ENCODE measurements around the gene ELOB. TPM values are rescaled to one million over a fixed set of nuclear protein-coding genes. Genes with fewer than 3 reads are reported as not detected.
A peak's percentile ranks its signal among the peaks of the same experiment; 100 is the strongest.
"Not testable (repeated sequence)": the region's sequence is repeated elsewhere in the genome, so short reads cannot be mapped to it uniquely, and the experiment has no call there.

ELOB gene
- total RNA-seq, 1 experiment from 2014 or later, result 319 TPM

GRCh38 chr16:2724088-2724676, 52.9 kb downstream of the ELOB start:
- H3K23me2 ChIP-seq (ENCODE audit: insufficient read length, low read depth, low read length, poor library complexity, severe bottlenecking), result no peaks in the 10 kb centered on the region
- H3T11ph ChIP-seq (ENCODE audit: low read length), result no peak overlapping the region
- no peaks in the 10 kb centered on the region for H3K9me3 ChIP-seq (ENCODE audit: control insufficient read depth, low read depth, low read length)
- H3K4me2 ChIP-seq (ENCODE audit: insufficient read depth, insufficient read length, low read length), result no peak overlapping the region
- no peak overlapping the region for H4K91ac ChIP-seq (ENCODE audit: insufficient read length, low read depth, low read length)
- no peaks in the 10 kb centered on the region for H3K79me1 ChIP-seq (ENCODE audit: insufficient read depth, low read depth, low read length, poor library complexity, severe bottlenecking)
- no peaks in the 10 kb centered on the region for H3K27me3 ChIP-seq (ENCODE audit: insufficient read depth, low read length)
- no peak overlapping the region for H2BK120ac ChIP-seq (ENCODE audit: low read depth, low read length, poor library complexity, severe bottlenecking)
- Mint-ChIP-seq H3K9me3 (no peaks in the 10 kb centered on the region), H3K4me1 (peaks cover 0 to 5% of the 10 kb centered on the region in 2 experiments; a peak in 1 of 4 replicates), H3K27me3 (ENCODE audit: low read depth) (peaks cover 2% of the 10 kb centered on the region; the same call in 1 of the 2 replicates), H3K36me3 (ENCODE audit: insufficient read depth in 1 of 3, low read depth in 3 of 3) (no peaks in the 10 kb centered on the region), H3K4me3 (no peak overlapping the region), H3K27ac (no peak overlapping the region; a peak in 1 of 7 replicates)
- no peak overlapping the region for H2AFZ ChIP-seq (ENCODE audit: low read length)
- WGBS (ENCODE audit: extremely low coverage, insufficient read length, low lambda C conversion rate), result no CpG with 5 or more reads among the region's 7 CpGs
- no peak overlapping the region for H3K56ac ChIP-seq (ENCODE audit: insufficient read length, low read depth, low read length)
- no peak overlapping the region for H3K27ac ChIP-seq (ENCODE audit: insufficient read length, low read depth, low read length)
- no peak overlapping the region for H2BK5ac ChIP-seq (ENCODE audit: insufficient read length, low read length)
- no peak overlapping the region for H3K9ac ChIP-seq (ENCODE audit: extremely low read depth, insufficient read length, low read length)
- H4K5ac ChIP-seq (ENCODE audit: insufficient read length, low read depth, low read length), result no peak overlapping the region
- no peak overlapping the region for H4K8ac ChIP-seq (replicated peaks; ENCODE audit: insufficient read length, low read depth, low read length)
- no peaks in the 10 kb centered on the region for H3K79me2 ChIP-seq (ENCODE audit: insufficient read depth, low read length)
- H3K18ac ChIP-seq (ENCODE audit: insufficient read length, low read depth, low read length), result no peak overlapping the region
- H2BK15ac ChIP-seq (ENCODE audit: low read depth, low read length), result no peak overlapping the region
- H2BK12ac ChIP-seq (ENCODE audit: insufficient read length, low read depth, low read length), result no peak overlapping the region
- TF ChIP-seq, protein P1, sequence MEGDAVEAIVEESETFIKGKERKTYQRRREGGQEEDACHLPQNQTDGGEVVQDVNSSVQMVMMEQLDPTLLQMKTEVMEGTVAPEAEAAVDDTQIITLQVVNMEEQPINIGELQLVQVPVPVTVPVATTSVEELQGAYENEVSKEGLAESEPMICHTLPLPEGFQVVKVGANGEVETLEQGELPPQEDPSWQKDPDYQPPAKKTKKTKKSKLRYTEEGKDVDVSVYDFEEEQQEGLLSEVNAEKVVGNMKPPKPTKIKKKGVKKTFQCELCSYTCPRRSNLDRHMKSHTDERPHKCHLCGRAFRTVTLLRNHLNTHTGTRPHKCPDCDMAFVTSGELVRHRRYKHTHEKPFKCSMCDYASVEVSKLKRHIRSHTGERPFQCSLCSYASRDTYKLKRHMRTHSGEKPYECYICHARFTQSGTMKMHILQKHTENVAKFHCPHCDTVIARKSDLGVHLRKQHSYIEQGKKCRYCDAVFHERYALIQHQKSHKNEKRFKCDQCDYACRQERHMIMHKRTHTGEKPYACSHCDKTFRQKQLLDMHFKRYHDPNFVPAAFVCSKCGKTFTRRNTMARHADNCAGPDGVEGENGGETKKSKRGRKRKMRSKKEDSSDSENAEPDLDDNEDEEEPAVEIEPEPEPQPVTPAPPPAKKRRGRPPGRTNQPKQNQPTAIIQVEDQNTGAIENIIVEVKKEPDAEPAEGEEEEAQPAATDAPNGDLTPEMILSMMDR (conservative IDR thresholded peaks at IDR 0.05), result no peak
- H2AK5ac ChIP-seq (ENCODE audit: insufficient read length, low read length), result no peak overlapping the region
- no peak overlapping the region for H3K23ac ChIP-seq (ENCODE audit: insufficient read length, low read depth, low read length)
- DNase-seq, result no peak
- H2BK20ac ChIP-seq (ENCODE audit: low read depth, low read length, poor library complexity, severe bottlenecking), result no peak overlapping the region
- H3K4me1 ChIP-seq (ENCODE audit: insufficient read depth, low read length), result no peaks in the 10 kb centered on the region
- no peak overlapping the region for H3K14ac ChIP-seq (ENCODE audit: insufficient read depth, low read length)
- no peak overlapping the region for H3K4ac ChIP-seq (ENCODE audit: low read depth, low read length)
- H4K20me1 ChIP-seq (ENCODE audit: control insufficient read depth, insufficient read depth, insufficient read length), result no peaks in the 10 kb centered on the region

- H4K8ac ChIP-seq (replicated peaks; ENCODE audit: insufficient read length, low read depth, low read length); H2BK20ac ChIP-seq (ENCODE audit: low read depth, low read length, poor library complexity, severe bottlenecking); H4K91ac ChIP-seq (ENCODE audit: insufficient read length, low read depth, low read length); H3K27ac ChIP-seq (ENCODE audit: insufficient read length, low read depth, low read length); H2BK15ac ChIP-seq (ENCODE audit: low read depth, low read length); H3K56ac ChIP-seq (ENCODE audit: insufficient read length, low read depth, low read length); H2BK5ac ChIP-seq (ENCODE audit: insufficient read length, low read length); H3K9ac ChIP-seq (ENCODE audit: extremely low read depth, insufficient read length, low read length); H3K14ac ChIP-seq (ENCODE audit: insufficient read depth, low read length); H2BK120ac ChIP-seq (ENCODE audit: low read depth, low read length, poor library complexity, severe bottlenecking); H3K4me1 Mint-ChIP-seq; H4K20me1 ChIP-seq (ENCODE audit: control insufficient read depth, insufficient read depth, insufficient read length); DNase-seq; H3K4me1 ChIP-seq (ENCODE audit: insufficient read depth, low read length); H3K36me3 Mint-ChIP-seq (ENCODE audit: insufficient read depth in 1 of 3, low read depth in 3 of 3); H3K9me3 ChIP-seq (ENCODE audit: control insufficient read depth, low read depth, low read length); H4K5ac ChIP-seq (ENCODE audit: insufficient read length, low read depth, low read length); H3K27me3 Mint-ChIP-seq (ENCODE audit: low read depth); H3T11ph ChIP-seq (ENCODE audit: low read length); H3K23ac ChIP-seq (ENCODE audit: insufficient read length, low read depth, low read length); H3K18ac ChIP-seq (ENCODE audit: insufficient read length, low read depth, low read length); H3K9me3 Mint-ChIP-seq; H2BK12ac ChIP-seq (ENCODE audit: insufficient read length, low read depth, low read length); H3K23me2 ChIP-seq (ENCODE audit: insufficient read length, low read depth, low read length, poor library complexity, severe bottlenecking); H2AK5ac ChIP-seq (ENCODE audit: insufficient read length, low read length); H3K79me1 ChIP-seq (ENCODE audit: insufficient read depth, low read depth, low read length, poor library complexity, severe bottlenecking); H2AFZ ChIP-seq (ENCODE audit: low read length); H3K79me2 ChIP-seq (ENCODE audit: insufficient read depth, low read length); H3K27me3 ChIP-seq (ENCODE audit: insufficient read depth, low read length); H3K4ac ChIP-seq (ENCODE audit: low read depth, low read length): not testable (repeated sequence)
- peak overlapping the region; percentile 63 to 74 for H3K4me3 Mint-ChIP-seq
- WGBS (ENCODE audit: extremely low coverage, insufficient read length, low lambda C conversion rate), result no CpG with 5 or more reads among the region's 14 CpGs
- peak overlapping the region in 1 of 3 experiments; percentile 82; a peak in 3 of 7 replicates for H3K27ac Mint-ChIP-seq
- peak overlapping the region; percentile 28 for H3K4me2 ChIP-seq (ENCODE audit: insufficient read depth, insufficient read length, low read length)
These were observed 55.4 kb downstream of the ELOB start for GRCh38 chr16:2721634-2722173.
